K562 (cell line): ENCODE results near the gene ABHD8. TPM values are rescaled to one million over a fixed set of nuclear protein-coding genes. Genes with fewer than 3 reads are reported as not detected.

ENCODE experiments used
- ERF ChIP-seq: fragments of 450-650 bp; formaldehyde crosslinking; IDR thresholded peaks from 2 replicates; pipeline ENCODE4 v1.4.0; 2020; ENCODE audit warnings: mild to moderate bottlenecking, mixed read lengths
- FOS ChIP-seq: IDR thresholded peaks from 3 replicates; pipeline ENCODE4 v1.6.1; 2011; ENCODE audit not compliant: insufficient read length; ENCODE audit errors: extremely low read depth
- HCFC1 ChIP-seq: IDR thresholded peaks from 2 replicates; pipeline ENCODE4 v1.6.1; 2012; ENCODE audit warnings: low read depth, low read length, improper control_type of control experiment
- KDM5B ChIP-seq: fragments of 200-600 bp; sonication (generic); IDR thresholded peaks from 2 replicates; pipeline ENCODE4 v1.6.1; 2012; ENCODE audit warnings: low read depth, mild to moderate bottlenecking, moderate library complexity, low read length, control low read depth, inconsistent platforms; ENCODE audit not compliant: insufficient replicate concordance
- NFE2 ChIP-seq: IDR thresholded peaks from 2 replicates; pipeline ENCODE4 v1.6.1; 2014; ENCODE audit warnings: antibody characterized with exemption, low read depth
- NR3C1 ChIP-seq: sonication (generic); formaldehyde crosslinking; IDR thresholded peaks from 2 replicates; pipeline ENCODE4 v1.8.1; 2022; ENCODE audit warnings: missing genetic modification reagents
- PHB2 ChIP-seq: fragments of 450-650 bp; IDR thresholded peaks from 2 replicates; pipeline ENCODE4 v1.6.1; 2017; ENCODE audit warnings: low read depth
- PRMT5 ChIP-seq: sonication (generic); formaldehyde crosslinking; IDR thresholded peaks from 2 replicates; pipeline ENCODE4 v1.5.0; 2020; ENCODE audit warnings: missing genetic modification reagents
- RAD21 ChIP-seq, 2 experiments: fragments of 250-450 bp in 1 of 2; fragments of 450-650 bp in 1 of 2; sonication (Bioruptor Pico) in 1 of 2; formaldehyde crosslinking in 1 of 2; IDR thresholded peaks in 1 of 2; conservative IDR thresholded peaks in 1 of 2; 2 replicates each; pipeline versions ENCODE4 v1.4.0 to v1.8.0; 2020 to 2022; ENCODE audit warnings: mild to moderate bottlenecking in 2 of 2, moderate library complexity in 1 of 2
- STAG1 ChIP-seq: sonication (generic); formaldehyde crosslinking; IDR thresholded peaks from 2 replicates; pipeline ENCODE4 v1.5.0; 2020; ENCODE audit warnings: missing genetic modification reagents, borderline replicate concordance
- TAL1 ChIP-seq: fragments of 450-650 bp; IDR thresholded peaks from 2 replicates; pipeline ENCODE4 v1.6.1; 2016; ENCODE audit warnings: mild to moderate bottlenecking
- ZKSCAN1 ChIP-seq: fragments of 150-350 bp; IDR thresholded peaks from 2 replicates; pipeline ENCODE4 v1.6.1; 2016; ENCODE audit warnings: low read depth, low read length
- ZNF324 ChIP-seq: fragments of 250-450 bp; sonication (Bioruptor Pico); IDR thresholded peaks from 2 replicates; pipeline ENCODE4 v1.4.0; 2020; ENCODE audit warnings: mild to moderate bottlenecking
- polyA plus RNA-seq, 8 experiments: library from polyadenylated mRNA; depleted of rRNA in 4 of 8; stranded (reverse) in 5 of 8; unstranded in 3 of 8; fragments of >200 nt; fragmentation: Nextera tagmentation in 2 of 8; fragmentation: Illumina TruSeq in 1 of 8; extraction: Ambion mirVana in 2 of 8; extraction: Trizol in 1 of 8; gene quantifications; 2 replicates each; pipeline versions ENCODE4 v1.2.1 to v1.2.3, GENCODE V29; 2011 to 2014; ENCODE audit warnings: inconsistent platforms in 1 of 8, missing spikeins in 1 of 8
- total RNA-seq, 7 experiments: library from RNA; depleted of rRNA in 6 of 7; stranded (reverse); fragments of >200 nt in 6 of 7; fragmentation: Illumina TruSeq in 2 of 7; extraction: Trizol in 2 of 7; gene quantifications; 2 replicates each; pipeline versions ENCODE4 v1.2.1 to v1.2.3, GENCODE V29; 2011 to 2021; ENCODE audit warnings: low replicate concordance in 1 of 7
- TF ChIP-seq, protein P1 (sequence below): fragments of 450-650 bp; formaldehyde crosslinking; IDR thresholded peaks from 2 replicates; pipeline ENCODE4 v1.4.0; 2022; ENCODE audit warnings: mild to moderate bottlenecking, moderate library complexity
- TF ChIP-seq, protein P2 (sequence below): fragments of 450-650 bp; IDR thresholded peaks from 2 replicates; pipeline ENCODE4 v1.6.1; 2014; ENCODE audit warnings: low read depth, mild to moderate bottlenecking, moderate library complexity, borderline replicate concordance
- TF ChIP-seq, protein P3 (sequence below): fragments of 250-450 bp; sonication (Bioruptor Pico); IDR thresholded peaks from 2 replicates; pipeline ENCODE4 v1.5.0; 2021
- TF ChIP-seq, protein P4 (sequence below): fragments of 250-450 bp; sonication (Bioruptor Pico); IDR thresholded peaks from 2 replicates; pipeline ENCODE4 v1.5.1; 2021; ENCODE audit warnings: mild to moderate bottlenecking
- TF ChIP-seq, protein P5 (sequence below): IDR thresholded peaks from 2 replicates; pipeline ENCODE4 v1.6.1; 2012; ENCODE audit warnings: low read depth, low read length, improper control_type of control experiment, borderline replicate concordance
- TF ChIP-seq, protein P6 (sequence below), 3 experiments: fragments of 200-800 bp in 1 of 3; sonication (Bioruptor generic) in 1 of 3; sonication (generic) in 1 of 3; formaldehyde crosslinking in 1 of 3; IDR thresholded peaks; 2 replicates each; pipeline versions ENCODE4 v1.6.1 to v1.8.0; 2016 to 2022; ENCODE audit warnings: mild to moderate bottlenecking in 2 of 3, missing compliant biosample characterization in 2 of 3, missing genetic modification characterization in 2 of 3, missing genetic modification reagents in 1 of 3

ABHD8 gene
- total and polyA plus RNA-seq, 9 of the 15 experiments (the other 6 are each of a cell fraction or from before 2014, with no cell fraction given), result 0.04 to 6.6 (median 2.0) TPM; not detected in 1

DNA sequence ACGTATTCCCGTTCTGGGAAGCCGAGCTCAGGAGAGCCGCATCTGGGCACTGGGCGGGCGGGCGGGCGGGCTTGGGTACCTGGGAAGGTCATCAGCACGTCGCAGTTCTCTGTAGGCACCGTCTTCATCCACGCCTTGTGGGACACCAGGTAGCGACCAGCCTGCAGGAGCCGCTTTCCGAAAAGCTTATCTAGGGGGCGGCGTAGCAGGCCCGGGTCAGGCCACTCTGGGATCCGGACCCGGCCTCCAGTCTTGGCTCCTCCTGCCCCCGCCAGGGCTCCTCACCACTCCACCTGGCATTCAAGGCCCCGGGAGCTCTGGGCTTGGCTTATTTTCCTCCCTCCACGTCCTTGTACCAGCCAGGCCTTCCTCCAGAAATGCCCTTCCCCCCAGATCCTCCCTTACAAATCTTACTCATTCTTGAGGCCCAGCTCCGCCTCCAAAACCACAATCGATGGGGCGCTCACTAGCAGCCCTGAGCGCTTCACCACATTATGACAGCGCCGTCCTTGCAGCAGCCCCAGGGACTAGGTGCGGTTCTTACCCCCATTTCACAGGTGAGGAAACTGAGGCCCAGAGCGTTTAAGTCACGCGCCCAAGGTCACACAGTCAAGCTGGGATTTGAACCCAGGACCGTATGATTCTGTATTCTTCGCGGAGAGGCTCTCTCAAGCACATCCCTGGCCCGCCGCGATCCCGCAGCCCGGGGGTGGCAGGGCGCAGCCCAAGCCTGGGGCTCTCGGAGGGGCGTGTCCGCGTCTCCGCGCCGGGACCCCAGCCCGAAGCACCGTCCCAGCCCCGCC is 30.6 kb upstream of the ABHD8 start (continued):
- TF ChIP-seq, protein P1, sequence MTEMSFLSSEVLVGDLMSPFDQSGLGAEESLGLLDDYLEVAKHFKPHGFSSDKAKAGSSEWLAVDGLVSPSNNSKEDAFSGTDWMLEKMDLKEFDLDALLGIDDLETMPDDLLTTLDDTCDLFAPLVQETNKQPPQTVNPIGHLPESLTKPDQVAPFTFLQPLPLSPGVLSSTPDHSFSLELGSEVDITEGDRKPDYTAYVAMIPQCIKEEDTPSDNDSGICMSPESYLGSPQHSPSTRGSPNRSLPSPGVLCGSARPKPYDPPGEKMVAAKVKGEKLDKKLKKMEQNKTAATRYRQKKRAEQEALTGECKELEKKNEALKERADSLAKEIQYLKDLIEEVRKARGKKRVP (CRISPR knock-in tag), result 0 out of 2 replicates have a peak, but pooled peaks have one; percentile 9
- no peak for TF ChIP-seq PHB2
- TF ChIP-seq TAL1, result no peak
- TF ChIP-seq NFE2, result peak; percentile 48
- TF ChIP-seq, protein P2, sequence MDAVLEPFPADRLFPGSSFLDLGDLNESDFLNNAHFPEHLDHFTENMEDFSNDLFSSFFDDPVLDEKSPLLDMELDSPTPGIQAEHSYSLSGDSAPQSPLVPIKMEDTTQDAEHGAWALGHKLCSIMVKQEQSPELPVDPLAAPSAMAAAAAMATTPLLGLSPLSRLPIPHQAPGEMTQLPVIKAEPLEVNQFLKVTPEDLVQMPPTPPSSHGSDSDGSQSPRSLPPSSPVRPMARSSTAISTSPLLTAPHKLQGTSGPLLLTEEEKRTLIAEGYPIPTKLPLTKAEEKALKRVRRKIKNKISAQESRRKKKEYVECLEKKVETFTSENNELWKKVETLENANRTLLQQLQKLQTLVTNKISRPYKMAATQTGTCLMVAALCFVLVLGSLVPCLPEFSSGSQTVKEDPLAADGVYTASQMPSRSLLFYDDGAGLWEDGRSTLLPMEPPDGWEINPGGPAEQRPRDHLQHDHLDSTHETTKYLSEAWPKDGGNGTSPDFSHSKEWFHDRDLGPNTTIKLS, result no peak
- TF ChIP-seq ERF (CRISPR knock-in tag), result 0 out of 2 replicates have a peak, but pooled peaks have one; percentile 35
- TF ChIP-seq FOS, result no peak
- TF ChIP-seq, protein P3, sequence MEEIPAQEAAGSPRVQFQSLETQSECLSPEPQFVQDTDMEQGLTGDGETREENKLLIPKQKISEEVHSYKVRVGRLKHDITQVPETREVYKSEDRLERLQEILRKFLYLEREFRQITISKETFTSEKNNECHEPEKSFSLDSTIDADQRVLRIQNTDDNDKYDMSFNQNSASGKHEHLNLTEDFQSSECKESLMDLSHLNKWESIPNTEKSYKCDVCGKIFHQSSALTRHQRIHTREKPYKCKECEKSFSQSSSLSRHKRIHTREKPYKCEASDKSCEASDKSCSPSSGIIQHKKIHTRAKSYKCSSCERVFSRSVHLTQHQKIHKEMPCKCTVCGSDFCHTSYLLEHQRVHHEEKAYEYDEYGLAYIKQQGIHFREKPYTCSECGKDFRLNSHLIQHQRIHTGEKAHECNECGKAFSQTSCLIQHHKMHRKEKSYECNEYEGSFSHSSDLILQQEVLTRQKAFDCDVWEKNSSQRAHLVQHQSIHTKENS, result no peak
- no peak for TF ChIP-seq RAD21 (CRISPR knock-in tag; conservative IDR thresholded peaks at IDR 0.05 in 1 of 2, IDR thresholded peaks at IDR 0.05 in 1 of 2)
- no peak for TF ChIP-seq NR3C1 (CRISPR knock-in tag)
- TF ChIP-seq ZNF324 (CRISPR knock-in tag), result no peak
- no peak; the same call in 1 of the 2 replicates for TF ChIP-seq HCFC1
- TF ChIP-seq, protein P4, sequence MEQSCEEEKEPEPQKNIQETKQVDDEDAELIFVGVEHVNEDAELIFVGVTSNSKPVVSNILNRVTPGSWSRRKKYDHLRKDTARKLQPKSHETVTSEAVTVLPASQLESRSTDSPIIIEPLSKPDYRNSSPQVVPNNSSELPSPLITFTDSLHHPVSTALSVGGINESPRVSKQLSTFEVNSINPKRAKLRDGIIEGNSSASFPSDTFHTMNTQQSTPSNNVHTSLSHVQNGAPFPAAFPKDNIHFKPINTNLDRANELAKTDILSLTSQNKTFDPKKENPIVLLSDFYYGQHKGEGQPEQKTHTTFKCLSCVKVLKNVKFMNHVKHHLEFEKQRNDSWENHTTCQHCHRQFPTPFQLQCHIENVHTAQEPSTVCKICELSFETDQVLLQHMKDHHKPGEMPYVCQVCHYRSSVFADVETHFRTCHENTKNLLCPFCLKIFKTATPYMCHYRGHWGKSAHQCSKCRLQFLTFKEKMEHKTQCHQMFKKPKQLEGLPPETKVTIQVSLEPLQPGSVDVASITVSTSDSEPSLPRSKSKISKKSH (CRISPR knock-in tag), result no peak
- TF ChIP-seq, protein P5, sequence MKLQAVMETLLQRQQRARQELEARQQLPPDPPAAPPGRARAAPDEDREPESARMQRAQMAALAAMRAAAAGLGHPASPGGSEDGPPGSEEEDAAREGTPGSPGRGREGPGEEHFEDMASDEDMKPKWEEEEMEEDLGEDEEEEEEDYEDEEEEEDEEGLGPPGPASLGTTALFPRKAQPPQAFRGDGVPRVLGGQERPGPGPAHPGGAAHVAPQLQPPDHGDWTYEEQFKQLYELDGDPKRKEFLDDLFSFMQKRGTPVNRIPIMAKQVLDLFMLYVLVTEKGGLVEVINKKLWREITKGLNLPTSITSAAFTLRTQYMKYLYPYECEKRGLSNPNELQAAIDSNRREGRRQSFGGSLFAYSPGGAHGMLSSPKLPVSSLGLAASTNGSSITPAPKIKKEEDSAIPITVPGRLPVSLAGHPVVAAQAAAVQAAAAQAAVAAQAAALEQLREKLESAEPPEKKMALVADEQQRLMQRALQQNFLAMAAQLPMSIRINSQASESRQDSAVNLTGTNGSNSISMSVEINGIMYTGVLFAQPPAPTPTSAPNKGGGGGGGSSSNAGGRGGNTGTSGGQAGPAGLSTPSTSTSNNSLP, result no peak
- TF ChIP-seq STAG1 (CRISPR knock-in tag), result no peak
- TF ChIP-seq ZKSCAN1, result no peak; the same call in 1 of the 2 replicates
- peak; percentile 78 for TF ChIP-seq KDM5B
- TF ChIP-seq PRMT5 (CRISPR knock-in tag), result no peak
- TF ChIP-seq, protein P6, sequence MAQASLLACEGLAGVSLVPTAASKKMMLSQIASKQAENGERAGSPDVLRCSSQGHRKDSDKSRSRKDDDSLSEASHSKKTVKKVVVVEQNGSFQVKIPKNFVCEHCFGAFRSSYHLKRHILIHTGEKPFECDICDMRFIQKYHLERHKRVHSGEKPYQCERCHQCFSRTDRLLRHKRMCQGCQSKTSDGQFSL (CRISPR knock-in tag; IDR thresholded peaks at IDR 0.05), result no peak
- TF ChIP-seq, protein P6 (tag; IDR thresholded peaks at IDR 0.05), result no peak
